ENCODE data around the gene TTC7B. TPM values are rescaled to one million over a fixed set of nuclear protein-coding genes. Genes with fewer than 3 reads are reported as not detected.

TTC7B gene
- total and polyA plus RNA-seq, 2 experiments from 2014 or later = 5.2 to 28.2 TPM

- H3F3A ChIP-seq (ENCODE audit: insufficient read depth) = no peaks in the 10 kb centered on the region
- H3K27ac ChIP-seq = no peak overlapping the region
- no peak overlapping the region for H2AFZ ChIP-seq
- no peaks in the 10 kb centered on the region for H3K36me3 ChIP-seq (ENCODE audit: low read depth)
- DNase-seq = no peak
- in situ Hi-C loops (cut with MboI) = no loop called here
- H3K4me3 ChIP-seq = no peak overlapping the region
- H3K79me2 ChIP-seq (ENCODE audit: insufficient read depth) = no peaks in the 10 kb centered on the region
- no peaks in the 10 kb centered on the region for H3K9me2 ChIP-seq (ENCODE audit: insufficient read depth)
- 96 to 97% methylated on average over 9 of the region's 9 CpGs for WGBS, 2 experiments (ENCODE audit: low coverage in 1 of 2, low lambda C conversion rate in 2 of 2, missing lambda C conversion rate in 2 of 2)
- H3K27me3 ChIP-seq (replicated peaks; ENCODE audit: insufficient read depth) = no peaks in the 10 kb centered on the region
- H3K9ac ChIP-seq = no peak overlapping the region
- no peaks in the 10 kb centered on the region for H4K20me1 ChIP-seq (ENCODE audit: insufficient read depth)
- no peaks in the 10 kb centered on the region for H3K4me1 ChIP-seq (ENCODE audit: insufficient read depth)
- H3K9me3 ChIP-seq (ENCODE audit: low read depth) = no peaks in the 10 kb centered on the region
- no peak overlapping the region for H3K4me2 ChIP-seq (ENCODE audit: unreplicated experiment)
- TF ChIP-seq EZH2 (IDR thresholded peaks at IDR 0.05; ENCODE audit: insufficient read depth, poor library complexity, severe bottlenecking) (no peak), EZH2phosphoT487 (IDR thresholded peaks at IDR 0.05; ENCODE audit: insufficient read depth, low read depth) (no peak)
Observed at GRCh38 chr14:90704738-90705392, 111.4 kb downstream of the TTC7B start.

DNA sequence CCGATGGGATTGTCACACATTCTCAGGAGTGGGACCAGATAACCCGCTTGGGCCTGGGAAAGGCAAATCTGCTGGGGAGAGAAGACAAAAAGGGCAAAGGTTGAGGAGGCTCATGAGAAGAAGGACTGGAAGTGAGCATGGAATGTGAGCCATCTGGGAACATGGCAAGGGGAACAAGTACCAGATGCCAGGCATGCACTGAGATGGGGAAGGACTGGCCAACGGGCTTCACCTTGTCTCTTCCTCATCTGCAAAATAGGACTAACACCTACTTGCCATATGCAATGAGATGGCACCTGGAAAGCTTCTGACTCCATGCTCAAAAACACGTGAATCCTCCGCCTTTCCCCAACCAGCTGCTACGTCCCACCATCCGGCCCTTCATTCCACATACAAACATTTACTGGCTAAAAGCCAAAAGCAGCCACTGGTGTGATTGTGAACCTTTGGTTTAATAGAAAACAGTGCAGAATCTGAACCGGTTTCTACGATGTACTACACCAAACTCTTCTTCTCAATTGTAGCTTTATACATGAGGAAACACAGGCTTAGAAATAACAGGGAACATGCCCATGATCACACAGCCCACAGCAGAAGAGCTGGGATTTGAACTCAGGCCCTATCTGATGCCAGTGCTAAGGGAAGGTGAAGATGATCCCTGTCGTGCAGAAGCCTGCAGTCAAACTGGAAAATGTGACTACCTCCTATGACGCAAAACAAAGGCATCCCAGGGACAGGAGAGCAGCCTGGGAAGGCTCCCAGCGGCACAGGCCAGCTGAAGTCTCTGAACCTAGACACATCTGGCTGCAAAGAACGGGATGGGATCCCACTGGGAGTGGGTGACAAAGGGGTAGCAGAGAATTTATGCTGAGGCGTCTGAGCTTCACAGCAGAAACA is 112.1 kb downstream of the TTC7B start:
- Histone ChIP-seq H3K27ac (no peak overlapping the region), H3K27me3 (replicated peaks; ENCODE audit: insufficient read depth) (no peaks in the 10 kb centered on the region), H3K9me2 (ENCODE audit: insufficient read depth) (no peaks in the 10 kb centered on the region), H3K9me3 (ENCODE audit: low read depth) (no peaks in the 10 kb centered on the region), H3K9ac (no peak overlapping the region), H3F3A (ENCODE audit: insufficient read depth) (no peaks in the 10 kb centered on the region), H3K79me2 (ENCODE audit: insufficient read depth) (no peaks in the 10 kb centered on the region), H3K4me1 (ENCODE audit: insufficient read depth) (no peaks in the 10 kb centered on the region), H3K4me3 (no peak overlapping the region), H3K4me2 (ENCODE audit: unreplicated experiment) (no peak overlapping the region), H4K20me1 (ENCODE audit: insufficient read depth) (no peaks in the 10 kb centered on the region), H3K36me3 (ENCODE audit: low read depth) (no peaks in the 10 kb centered on the region), H2AFZ (no peak overlapping the region)
- 79% methylated on average over 14 of the region's 14 CpGs for WGBS, 2 experiments (ENCODE audit: low coverage in 1 of 2, low lambda C conversion rate in 2 of 2, missing lambda C conversion rate in 2 of 2)
- no peak for TF ChIP-seq EZH2 (IDR thresholded peaks at IDR 0.05; ENCODE audit: insufficient read depth, poor library complexity, severe bottlenecking)
- TF ChIP-seq EZH2phosphoT487 (IDR thresholded peaks at IDR 0.05; ENCODE audit: insufficient read depth, low read depth) = no peak
- no peak for DNase-seq
- in situ Hi-C loops (cut with MboI) = no loop called here

GRCh38 chr14:90700933-90701776 is 115.1 kb downstream of the TTC7B start:
- H4K20me1 ChIP-seq (ENCODE audit: insufficient read depth) = no peaks in the 10 kb centered on the region
- no peak overlapping the region for H3K4me2 ChIP-seq (ENCODE audit: unreplicated experiment)
- no peaks in the 10 kb centered on the region for H3K36me3 ChIP-seq (ENCODE audit: low read depth)
- H3K79me2 ChIP-seq (ENCODE audit: insufficient read depth) = no peaks in the 10 kb centered on the region
- H3K9me3 ChIP-seq (ENCODE audit: low read depth) = no peaks in the 10 kb centered on the region
- H2AFZ ChIP-seq = no peak overlapping the region
- no peaks in the 10 kb centered on the region for H3K9me2 ChIP-seq (ENCODE audit: insufficient read depth)
- DNase-seq = no peak
- no peaks in the 10 kb centered on the region for H3F3A ChIP-seq (ENCODE audit: insufficient read depth)
- no peak for TF ChIP-seq EZH2phosphoT487 (IDR thresholded peaks at IDR 0.05; ENCODE audit: insufficient read depth, low read depth)
- no peak for TF ChIP-seq EZH2 (IDR thresholded peaks at IDR 0.05; ENCODE audit: insufficient read depth, poor library complexity, severe bottlenecking)
- H3K9ac ChIP-seq = no peak overlapping the region
- no peaks in the 10 kb centered on the region for H3K27me3 ChIP-seq (replicated peaks; ENCODE audit: insufficient read depth)
- 0 out of 2 replicates have a peak, but pooled peaks cover 10% of the 10 kb centered on the region for H3K4me1 ChIP-seq (ENCODE audit: insufficient read depth)
- H3K27ac ChIP-seq = no peak overlapping the region
- H3K4me3 ChIP-seq = no peak overlapping the region
- 92% methylated on average over 16 of the region's 16 CpGs for WGBS, 2 experiments (ENCODE audit: low coverage in 1 of 2, low lambda C conversion rate in 2 of 2, missing lambda C conversion rate in 2 of 2)
- in situ Hi-C loops (cut with MboI) = no loop called here

- Histone ChIP-seq H3K27me3 (replicated peaks; ENCODE audit: insufficient read depth) (no peaks in the 10 kb centered on the region), H3K9ac (no peak overlapping the region), H3K36me3 (ENCODE audit: low read depth) (no peaks in the 10 kb centered on the region), H4K20me1 (ENCODE audit: insufficient read depth) (no peaks in the 10 kb centered on the region), H3K9me2 (ENCODE audit: insufficient read depth) (no peaks in the 10 kb centered on the region), H3K9me3 (ENCODE audit: low read depth) (no peaks in the 10 kb centered on the region), H3K79me2 (ENCODE audit: insufficient read depth) (no peaks in the 10 kb centered on the region), H3F3A (ENCODE audit: insufficient read depth) (no peaks in the 10 kb centered on the region), H3K4me1 (ENCODE audit: insufficient read depth) (0 out of 2 replicates have a peak, but pooled peaks cover 10% of the 10 kb centered on the region), H3K4me2 (ENCODE audit: unreplicated experiment) (no peak overlapping the region), H3K27ac (no peak overlapping the region), H3K4me3 (no peak overlapping the region), H2AFZ (no peak overlapping the region)
- TF ChIP-seq EZH2phosphoT487 (IDR thresholded peaks at IDR 0.05; ENCODE audit: insufficient read depth, low read depth) (no peak), EZH2 (IDR thresholded peaks at IDR 0.05; ENCODE audit: insufficient read depth, poor library complexity, severe bottlenecking) (no peak)
- no peak for DNase-seq
- WGBS, 2 experiments (ENCODE audit: low coverage in 1 of 2, low lambda C conversion rate in 2 of 2, missing lambda C conversion rate in 2 of 2) = 87 to 89% methylated on average over 7 of the region's 7 CpGs
- in situ Hi-C loops (cut with MboI) = loop anchor here (5.0 to 10.0 kb wide), 2 partner anchors 297 to 394 kb away; no protein-coding TSS in a partner anchor
Observed at GRCh38 chr14:90699016-90699415, 117.2 kb downstream of the TTC7B start.
